ENCODE results near the gene STOML2.

STOML2 gene

GRCh38 chr9:35071814-35072460 is 31.0 kb downstream of the STOML2 start:
- DNase-seq: peak; percentile 95

GRCh38 chr9:35070823-35071813 is 31.8 kb downstream of the STOML2 start:
- peak; percentile 28 for DNase-seq

GRCh38 chr9:35069020-35069419 is 33.9 kb downstream of the STOML2 start:
- DNase-seq: no peak

- no peak for DNase-seq
These were observed 35.9 kb downstream of the STOML2 start for GRCh38 chr9:35067056-35067455.

- DNase-seq: no peak
These were observed 42.3 kb downstream of the STOML2 start for GRCh38 chr9:35060548-35061207.

GRCh38 chr9:35059438-35059837 is 43.5 kb downstream of the STOML2 start:
- no peak for DNase-seq

GRCh38 chr9:35057271-35057620 is 45.7 kb downstream of the STOML2 start:
- DNase-seq: no peak

GRCh38 chr9:35056571-35057270 is 46.2 kb downstream of the STOML2 start:
- no peak for DNase-seq

GRCh38 chr9:35054871-35055644 is 47.9 kb downstream of the STOML2 start:
- no peak for DNase-seq

- DNase-seq: no peak
These were observed 48.6 kb downstream of the STOML2 start for GRCh38 chr9:35054185-35054835.

GRCh38 chr9:35051069-35051967 is 51.6 kb downstream of the STOML2 start:
- DNase-seq: peak; percentile 77
